Heart left ventricle (tissue), 16 donors: Measurements from ENCODE around the gene HTR1A. TPM values are rescaled to one million over a fixed set of nuclear protein-coding genes. Genes with fewer than 3 reads are reported as not detected.

ENCODE experiments used
- ATAC-seq, 4 donors: fragments of 200-7000 bp; cut with Tn5 transposase; one replicate each; pipeline ENCODE4 v1.9.1; 2020 to 2022; ENCODE audit warnings: moderate library complexity in 4 of 4, mild to moderate bottlenecking in 3 of 4, moderate number of reproducible peaks in 1 of 4
- DNase-seq, 5 donors: peaks; one replicate each; pipeline ENCODE4 v3.0.0-alpha.2; 2020
- H3K27ac ChIP-seq, 12 donors: fragments of 200-600 bp; sonication (generic) in 4 of 12; one replicate each; pipeline versions ENCODE4 v1.5.0 to v1.8.0; 2016 to 2022; ENCODE audit warnings: mild to moderate bottlenecking in 2 of 12
- H3K27me3 ChIP-seq, 9 donors: fragments of 200-600 bp; sonication (generic) in 2 of 9; one replicate each; pipeline versions ENCODE4 v1.5.1 to v1.8.0; 2016 to 2022; ENCODE audit warnings: mild to moderate bottlenecking in 3 of 9
- H3K36me3 ChIP-seq, 9 donors: fragments of 200-600 bp; sonication (generic) in 2 of 9; one replicate each; pipeline versions ENCODE4 v1.5.0 to v1.8.0; 2018 to 2022; ENCODE audit warnings: mild to moderate bottlenecking in 2 of 9
- H3K4me1 ChIP-seq, 12 donors: fragments of 200-600 bp; sonication (generic) in 4 of 12; one replicate each; pipeline versions ENCODE4 v1.5.0 to v1.8.0; 2016 to 2022; ENCODE audit warnings: mild to moderate bottlenecking in 3 of 12
- H3K4me3 ChIP-seq, 12 donors: fragments of 200-600 bp; sonication (generic) in 4 of 12; one replicate each; pipeline versions ENCODE4 v1.5.0 to v1.8.0; 2017 to 2022; ENCODE audit warnings: mild to moderate bottlenecking in 9 of 12, moderate library complexity in 4 of 12
- H3K9me3 ChIP-seq, 12 donors: fragments of 200-600 bp; sonication (generic) in 4 of 12; one replicate each; pipeline versions ENCODE4 v1.5.0 to v1.8.0; 2016 to 2022; ENCODE audit warnings: mild to moderate bottlenecking in 1 of 12
- CTCF ChIP-seq, 12 donors: fragments of 200-600 bp; sonication (generic) in 4 of 12; IDR thresholded peaks; one replicate each; pipeline versions ENCODE4 v1.5.0 to v1.8.0; 2018 to 2022; ENCODE audit warnings: antibody characterized with exemption in 12 of 12, mild to moderate bottlenecking in 5 of 12
- POLR2A ChIP-seq, 2 donors: fragments of 450-650 bp; IDR thresholded peaks; one replicate each; pipeline ENCODE4 v1.6.1; 2017; ENCODE audit warnings: antibody characterized with exemption in 2 of 2, mild to moderate bottlenecking in 2 of 2, moderate library complexity in 2 of 2
- WGBS, 4 donors: extraction: QIAGEN DNeasy Blood & Tissue Kit in 2 of 4; methylation state at CpG; one replicate each; pipeline versions ENCODE4 v1.1.5 to v1.1.7; 2013 to 2018; 5-methylcytosine and 5-hydroxymethylcytosine counted together
- intact Hi-C, 10 donors: fragments of 100-400 bp; cut with DNase I; formaldehyde crosslinking; loops; one replicate each; pipeline versions ENCODE4 v1.11.1 to v1.14.2; 2022
- polyA plus RNA-seq, 2 donors: library from polyadenylated mRNA; stranded (reverse); fragments of 200-250 nt; gene quantifications; one replicate each; pipeline ENCODE4 v1.2.3, GENCODE V29; 2013
- total RNA-seq, 9 donors: library from RNA; depleted of rRNA in 2 of 9; stranded (reverse); fragments of >200 nt in 2 of 9; fragmentation: NEBNext Ultra II Directional in 3 of 9; extraction: Animal tissue kit (Norgen Biotek cat#: 25700) in 3 of 9; gene quantifications; one replicate each; pipeline versions ENCODE4 v1.1.0 to v1.2.4, GENCODE V29; 2016 to 2023
- donor health status: ischemic (EF 13 %, LVEDD 7.1; RV severe dilation, severe dysfunction).
- donor health status: healthy with polysubstance abuse.
- donor health status: DM: no; HTN: yes; CAD: no.
- donor health status: DM: no; HTN: no; CAD: no.
- donor health status: ischemic (EF 25% LVEDD 6.9; RV normal size, moderate dysfunction).
- donor health status: ischemic (EF 25% LVEDD 5.7; RV mildly dilated, moderate dysfunction).
- donor health status: healthy.
- donor health status: DM: yes; HTN: yes; CAD: no.
- donor health status: ischemic (EF 35%, LVEDD 5.7; RV mildly dilated, moderate dysfunction).
- donor health status: nonischemic (EF 11% LVEDD 7.7; RV severe dilation, severe dysfunction).
- donor health status: DM: yes; HTN: yes; CAD: no.
- donor health status: PGD.
- donor health status: ischemic (EF 29% LVEDD 5.4; RV normal size, mild dysfunction).
- donor health status: nonischemic (EF 23%, LVEDD 6.1; RV moderate dilation, normal function).

The HTR1A gene
- total and polyA plus RNA-seq, 11 donors = not detected

GRCh38 chr5:63911871-63912270, 50.4 kb downstream of the HTR1A start:
- Histone ChIP-seq H3K36me3 (no peaks in the 10 kb centered on the region), H3K4me3 (no peak overlapping the region), H3K4me1 (no peaks in the 10 kb centered on the region), H3K9me3 (peaks cover 0 to 12% (median 0%) of the 10 kb centered on the region in 12 donors), H3K27ac (no peak overlapping the region), H3K27me3 (no peaks in the 10 kb centered on the region)
- TF ChIP-seq CTCF (IDR thresholded peaks at IDR 0.05) (no peak), POLR2A (IDR thresholded peaks at IDR 0.05) (no peak)
- no peak for DNase-seq
- no peak for ATAC-seq
- intact Hi-C loops = no loop called here
- 91 to 100% (median 96%) methylated on average over 1 of the region's 1 CpG for WGBS, 4 donors

Other genes starting within 250 kb of the HTR1A start
- 10 to 100 TPM; 10.5 to 20.4 (median 13.1) TPM for gene RNF180, start 203.4 kb upstream of the HTR1A start, total RNA-seq
- 1 to 10 TPM; 2.1 to 2.6 TPM for gene RNF180, start 203.4 kb upstream of the HTR1A start, polyA plus RNA-seq